Astrocyte of the cerebellum (primary cell): ENCODE measurements around the gene GMFB.
A peak's percentile ranks its signal among the peaks of the same experiment; 100 is the strongest.

Experiments used
- DNase-seq: peaks from one replicate; pipeline ENCODE4 v3.0.0-alpha.2; 2011; ENCODE audit warnings: low read depth
- H3K4me3 ChIP-seq: 2 replicates; pipeline ENCODE4 v1.5.1; 2011; ENCODE audit warnings: mild to moderate bottlenecking, low read depth, low read length, moderate library complexity
- CTCF ChIP-seq: IDR thresholded peaks from 2 replicates; pipeline ENCODE4 v1.5.1; 2012; ENCODE audit warnings: low read length, low read depth, moderate library complexity, mild to moderate bottlenecking; ENCODE audit errors: missing control alignments
- in situ Hi-C: cut with HindIII; loops from 2 replicates; pipeline ENCODE4 v1.10.0; 2017; ENCODE audit warnings: low sequenced_read_pairs

The GMFB gene

GRCh38 chr14:54488646-54489317 is at the start of gene GMFB:
Gene GMFB (minus strand): TSS chr14:54488980. CDS start chr14:54488927, 53 bp downstream.
- in situ Hi-C loops, result no loop called here
- DNase-seq, result peak; percentile 77
- TF ChIP-seq CTCF, result peak; percentile 62

GRCh38 chr14:54538055-54538454 is 49.3 kb upstream of the GMFB start:
- TF ChIP-seq CTCF, result no peak
- no peak overlapping the region for H3K4me3 ChIP-seq
- in situ Hi-C loops, result no loop called here
- no peak for DNase-seq

More at GRCh38 chr14:54488646-54489317, at the start of gene GMFB:
- peak within 1 kb of the TSS; percentile 83 for H3K4me3 ChIP-seq

GRCh38 chr14:54537651-54538050 is 48.9 kb upstream of the GMFB start:
- DNase-seq, result no peak
- in situ Hi-C loops, result no loop called here
- H3K4me3 ChIP-seq, result no peak overlapping the region
- TF ChIP-seq CTCF, result no peak

- TF ChIP-seq CTCF, result no peak
- in situ Hi-C loops, result no loop called here
- no peak overlapping the region for H3K4me3 ChIP-seq
- no peak for DNase-seq
Observed at GRCh38 chr14:54535646-54536045, 46.9 kb upstream of the GMFB start.

GRCh38 chr14:54535126-54535525 is 46.3 kb upstream of the GMFB start:
- in situ Hi-C loops, result no loop called here
- DNase-seq, result no peak
- TF ChIP-seq CTCF, result no peak
- no peak overlapping the region for H3K4me3 ChIP-seq

- H3K4me3 ChIP-seq, result no peak overlapping the region
- no peak for TF ChIP-seq CTCF
- in situ Hi-C loops, result no loop called here
- DNase-seq, result no peak
Observed at GRCh38 chr14:54533100-54533499, 44.3 kb upstream of the GMFB start.
